Activated naive CD4-positive, alpha-beta T cell treated with anti-CD3 and anti-CD28 coated beads, Interleukin-2, amount 50 U/mL, for 24 hours (primary cell): ENCODE data around the gene ABCC4.
"Not testable (repeated sequence)": the region's sequence is repeated elsewhere in the genome, so short reads cannot be mapped to it uniquely, and the experiment has no call there.

Source experiments
- H3K27ac Mint-ChIP-seq: one replicate; pipeline ENCODE4 v1.8.0; 2021; ENCODE audit warnings: mild to moderate bottlenecking, mixed read lengths
- H3K27me3 Mint-ChIP-seq: one replicate; pipeline ENCODE4 v1.8.0; 2021; ENCODE audit warnings: mixed read lengths
- H3K36me3 Mint-ChIP-seq: one replicate; pipeline ENCODE4 v1.8.0; 2021; ENCODE audit warnings: mixed read lengths
- H3K4me1 Mint-ChIP-seq: one replicate; pipeline ENCODE4 v1.8.0; 2021; ENCODE audit warnings: mixed read lengths
- H3K4me3 Mint-ChIP-seq: one replicate; pipeline ENCODE4 v1.8.0; 2021; ENCODE audit warnings: mild to moderate bottlenecking, mixed read lengths
- H3K9me3 Mint-ChIP-seq: one replicate; pipeline ENCODE4 v1.8.0; 2021; ENCODE audit warnings: mixed read lengths

ABCC4 gene

GRCh38 chr13:95276037-95276505 is 25.2 kb downstream of the ABCC4 start:
- no peaks in the 10 kb centered on the region for H3K9me3 Mint-ChIP-seq
- H3K27me3 Mint-ChIP-seq: no peaks in the 10 kb centered on the region
- H3K4me1 Mint-ChIP-seq: no peaks in the 10 kb centered on the region
- no peak overlapping the region for H3K27ac Mint-ChIP-seq
- H3K4me3 Mint-ChIP-seq: no peak overlapping the region
- H3K36me3 Mint-ChIP-seq: peaks cover 1% of the 10 kb centered on the region

GRCh38 chr13:95275322-95276036 is 25.8 kb downstream of the ABCC4 start:
- Mint-ChIP-seq H3K4me1 (no peaks in the 10 kb centered on the region), H3K36me3 (peaks cover 1% of the 10 kb centered on the region), H3K4me3 (no peak overlapping the region), H3K27ac (no peak overlapping the region), H3K9me3 (no peaks in the 10 kb centered on the region), H3K27me3 (no peaks in the 10 kb centered on the region)

GRCh38 chr13:95273592-95274132 is 27.6 kb downstream of the ABCC4 start:
- H3K27me3 Mint-ChIP-seq, H3K4me3 Mint-ChIP-seq, H3K27ac Mint-ChIP-seq, H3K9me3 Mint-ChIP-seq, H3K36me3 Mint-ChIP-seq, H3K4me1 Mint-ChIP-seq: not testable (repeated sequence)

- H3K4me1 Mint-ChIP-seq, H3K36me3 Mint-ChIP-seq, H3K27ac Mint-ChIP-seq, H3K27me3 Mint-ChIP-seq, H3K4me3 Mint-ChIP-seq, H3K9me3 Mint-ChIP-seq: not testable (repeated sequence)
Observed at GRCh38 chr13:95272076-95272475, 29.2 kb downstream of the ABCC4 start.

GRCh38 chr13:95269756-95270155 is 31.5 kb downstream of the ABCC4 start:
- H3K27ac Mint-ChIP-seq: no peak overlapping the region

GRCh38 chr13:95268343-95269065 is 32.7 kb downstream of the ABCC4 start:
- not testable (repeated sequence) for H3K27ac Mint-ChIP-seq, H3K9me3 Mint-ChIP-seq, H3K4me3 Mint-ChIP-seq, H3K27me3 Mint-ChIP-seq, H3K4me1 Mint-ChIP-seq
- peaks cover 21% of the 10 kb centered on the region for H3K36me3 Mint-ChIP-seq

More at GRCh38 chr13:95269756-95270155, 31.5 kb downstream of the ABCC4 start:
- Mint-ChIP-seq H3K4me3 (no peak overlapping the region), H3K4me1 (peaks cover 6% of the 10 kb centered on the region), H3K9me3 (peaks cover 5% of the 10 kb centered on the region), H3K27me3 (no peaks in the 10 kb centered on the region), H3K36me3 (peaks cover 17% of the 10 kb centered on the region)

- peaks cover 5% of the 10 kb centered on the region for H3K9me3 Mint-ChIP-seq
- H3K4me3 Mint-ChIP-seq: no peak overlapping the region
- H3K4me1 Mint-ChIP-seq: peaks cover 6% of the 10 kb centered on the region
Observed at GRCh38 chr13:95267662-95268342, 33.4 kb downstream of the ABCC4 start.

GRCh38 chr13:95264225-95264624 is 37.0 kb downstream of the ABCC4 start:
- H3K4me3 Mint-ChIP-seq: no peak overlapping the region
- H3K27ac Mint-ChIP-seq: no peak overlapping the region
- H3K36me3 Mint-ChIP-seq: peaks cover 28% of the 10 kb centered on the region

More at GRCh38 chr13:95267662-95268342, 33.4 kb downstream of the ABCC4 start:
- Mint-ChIP-seq H3K27me3 (no peaks in the 10 kb centered on the region), H3K27ac (no peak overlapping the region), H3K36me3 (peaks cover 23% of the 10 kb centered on the region)

GRCh38 chr13:95262837-95263384 is 38.3 kb downstream of the ABCC4 start:
- Mint-ChIP-seq H3K36me3 (peaks cover 32% of the 10 kb centered on the region), H3K27ac (no peak overlapping the region), H3K27me3 (no peaks in the 10 kb centered on the region), H3K4me3 (no peak overlapping the region), H3K4me1 (no peaks in the 10 kb centered on the region), H3K9me3 (peaks cover 5% of the 10 kb centered on the region)

More at GRCh38 chr13:95264225-95264624, 37.0 kb downstream of the ABCC4 start:
- H3K4me1 Mint-ChIP-seq: no peaks in the 10 kb centered on the region
- no peaks in the 10 kb centered on the region for H3K27me3 Mint-ChIP-seq
- H3K9me3 Mint-ChIP-seq: peaks cover 5% of the 10 kb centered on the region

GRCh38 chr13:95261956-95262355 is 39.3 kb downstream of the ABCC4 start:
- peaks cover 28% of the 10 kb centered on the region for H3K36me3 Mint-ChIP-seq
- no peaks in the 10 kb centered on the region for H3K4me1 Mint-ChIP-seq
- no peak overlapping the region for H3K4me3 Mint-ChIP-seq
- no peak overlapping the region for H3K27ac Mint-ChIP-seq
- H3K9me3 Mint-ChIP-seq: peaks cover 5% of the 10 kb centered on the region
- H3K27me3 Mint-ChIP-seq: no peaks in the 10 kb centered on the region

GRCh38 chr13:95260031-95260525 is 41.2 kb downstream of the ABCC4 start:
- Mint-ChIP-seq H3K27me3 (no peaks in the 10 kb centered on the region), H3K27ac (no peak overlapping the region), H3K4me3 (no peak overlapping the region), H3K36me3 (peaks cover 18% of the 10 kb centered on the region), H3K4me1 (no peaks in the 10 kb centered on the region), H3K9me3 (no peaks in the 10 kb centered on the region)

- Mint-ChIP-seq H3K9me3 (no peaks in the 10 kb centered on the region), H3K4me3 (no peak overlapping the region), H3K4me1 (no peaks in the 10 kb centered on the region), H3K27ac (no peak overlapping the region), H3K27me3 (no peaks in the 10 kb centered on the region), H3K36me3 (peaks cover 14% of the 10 kb centered on the region)
Observed at GRCh38 chr13:95258619-95259194, 42.5 kb downstream of the ABCC4 start.

GRCh38 chr13:95258098-95258497 is 43.2 kb downstream of the ABCC4 start:
- peaks cover 14% of the 10 kb centered on the region for H3K36me3 Mint-ChIP-seq

GRCh38 chr13:95256091-95256490 is 45.2 kb downstream of the ABCC4 start:
- peaks cover 13% of the 10 kb centered on the region for H3K36me3 Mint-ChIP-seq

More at GRCh38 chr13:95258098-95258497, 43.2 kb downstream of the ABCC4 start:
- no peak overlapping the region for H3K27ac Mint-ChIP-seq
- no peaks in the 10 kb centered on the region for H3K27me3 Mint-ChIP-seq
- no peaks in the 10 kb centered on the region for H3K9me3 Mint-ChIP-seq
- H3K4me1 Mint-ChIP-seq: no peaks in the 10 kb centered on the region
- H3K4me3 Mint-ChIP-seq: no peak overlapping the region

More at GRCh38 chr13:95256091-95256490, 45.2 kb downstream of the ABCC4 start:
- H3K27me3 Mint-ChIP-seq: no peaks in the 10 kb centered on the region
- no peaks in the 10 kb centered on the region for H3K9me3 Mint-ChIP-seq
- no peak overlapping the region for H3K4me3 Mint-ChIP-seq
- H3K27ac Mint-ChIP-seq: no peak overlapping the region
- no peaks in the 10 kb centered on the region for H3K4me1 Mint-ChIP-seq
